ENCODE results near the gene VAV2.
"Not testable (repeated sequence)": the region's sequence is repeated elsewhere in the genome, so short reads cannot be mapped to it uniquely, and the experiment has no call there.

Gene VAV2

DNA sequence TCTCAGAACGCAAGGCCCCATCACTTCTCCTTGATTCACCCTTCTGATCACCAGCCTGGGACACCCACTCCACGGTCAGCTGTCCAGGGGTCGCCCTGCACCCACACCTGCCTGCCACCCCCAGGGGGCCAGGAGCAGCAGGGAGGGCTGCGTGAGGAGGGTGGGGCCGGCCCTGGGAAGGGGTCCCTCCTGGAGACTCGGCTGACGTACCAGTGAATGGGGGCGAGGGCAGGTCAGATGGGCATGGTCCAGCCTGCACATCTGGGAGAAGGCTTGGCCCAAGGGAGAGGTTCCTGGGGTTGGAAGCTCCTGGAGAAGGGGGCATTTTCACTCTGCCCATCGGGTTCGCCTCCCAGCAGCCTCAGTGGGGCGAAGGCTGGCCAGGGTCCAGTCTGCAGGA is 232.2 kb downstream of the VAV2 start:
- DNase-seq = no peak

- no peak for DNase-seq
Observed at GRCh38 chr9:133759146-133759900, 232.8 kb downstream of the VAV2 start.

GRCh38 chr9:133758228-133758627 is 233.9 kb downstream of the VAV2 start:
- DNase-seq = no peak

DNA sequence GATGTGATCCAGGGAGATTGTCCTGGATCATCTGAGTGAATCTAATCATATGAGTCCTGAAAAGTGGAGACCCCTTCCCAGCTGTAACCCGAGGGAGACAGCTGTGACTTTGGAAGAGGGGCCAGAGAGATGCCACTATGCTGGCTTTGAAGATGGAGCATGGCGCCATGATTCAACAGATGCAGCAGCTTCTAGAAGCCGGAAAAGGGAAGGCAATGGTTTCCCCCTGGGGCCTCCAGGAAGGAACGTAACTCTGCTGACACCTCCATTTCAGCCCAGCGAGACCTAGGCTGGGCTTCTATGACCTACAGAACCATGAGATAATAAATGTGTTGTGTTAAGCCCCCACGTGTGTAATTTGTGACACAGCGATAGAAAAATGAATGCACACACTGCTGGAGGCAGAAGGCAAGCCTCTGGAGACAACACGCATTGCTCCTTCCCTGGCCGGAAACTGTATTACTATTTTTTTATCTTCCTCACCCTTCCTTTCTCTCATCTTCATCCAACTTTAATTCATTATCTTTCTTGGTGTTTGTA is 237.4 kb downstream of the VAV2 start:
- no peak for DNase-seq

DNA sequence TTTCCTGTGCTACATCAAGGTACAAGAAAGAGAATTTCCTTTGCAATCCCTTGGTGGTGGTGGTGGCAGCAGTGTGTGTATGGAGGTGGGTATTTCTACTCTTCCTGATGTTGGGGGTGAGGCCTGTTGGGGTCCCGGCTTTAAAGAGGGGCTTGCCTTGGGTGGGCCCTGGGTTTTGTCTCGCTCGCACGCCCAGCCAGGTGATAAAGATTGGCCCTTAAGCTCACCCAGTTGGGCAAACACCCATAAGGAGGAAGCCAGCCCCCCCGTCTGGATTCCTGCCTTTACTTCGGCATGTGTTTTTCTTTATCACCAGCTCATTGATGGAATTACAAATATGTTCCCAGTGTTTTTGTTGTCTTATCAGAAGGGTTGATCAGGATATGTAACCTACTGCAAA is 237.9 kb downstream of the VAV2 start:
- no peak for DNase-seq

DNA sequence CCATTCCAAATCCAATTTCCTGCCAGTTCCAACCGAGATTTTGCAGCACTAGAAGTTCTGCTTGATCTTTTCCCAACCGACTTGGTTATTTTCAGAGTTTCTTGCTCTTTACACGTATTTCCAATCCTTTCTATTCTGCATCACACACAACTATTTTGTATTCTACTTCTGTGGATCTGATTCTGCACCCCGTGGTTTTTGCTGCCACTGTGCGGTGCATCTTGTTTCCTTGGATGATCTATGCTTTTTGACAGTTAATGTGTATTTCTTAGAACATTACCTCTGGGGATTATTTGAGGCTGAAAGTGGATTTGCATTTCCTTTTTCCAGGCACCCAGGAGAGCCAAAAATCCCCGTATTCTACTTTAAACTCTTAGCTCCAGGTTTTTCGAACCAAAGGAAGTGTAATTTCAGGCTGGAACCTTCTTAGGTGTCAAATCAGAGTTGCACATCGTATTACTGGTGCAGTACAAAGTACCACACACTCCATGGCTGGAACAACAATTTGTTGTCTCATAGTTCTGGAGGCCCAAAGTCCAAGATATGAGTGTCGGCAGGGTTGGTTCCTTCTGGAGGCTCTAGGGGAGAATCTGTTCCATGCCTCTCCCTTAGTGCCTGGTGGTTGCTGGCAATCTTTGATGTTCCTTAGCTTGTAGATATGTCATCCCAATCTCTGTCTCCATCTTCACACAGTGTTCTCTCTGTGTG is 239.2 kb downstream of the VAV2 start:
- DNase-seq = no peak

- DNase-seq = no peak
Observed at GRCh38 chr9:133750982-133751649, 241.0 kb downstream of the VAV2 start.

DNA sequence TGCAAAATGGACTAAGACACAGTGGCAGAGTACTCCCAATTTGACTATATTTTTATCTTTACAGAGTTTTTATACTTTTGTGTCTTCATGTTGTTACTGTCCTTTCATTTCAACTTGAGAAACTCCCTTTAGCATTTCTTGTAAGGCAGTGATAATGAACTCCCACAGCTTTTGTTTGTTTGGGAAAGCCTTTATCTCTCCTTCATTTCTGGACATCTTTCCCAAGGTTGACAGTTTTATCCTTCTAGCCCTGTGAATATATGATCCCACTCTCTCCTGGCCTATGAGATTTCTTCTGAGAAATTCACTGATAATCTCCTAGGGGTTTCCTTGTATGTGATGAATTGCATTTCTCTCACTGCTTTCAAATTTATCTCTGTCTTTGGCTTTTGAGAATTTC is 244.8 kb downstream of the VAV2 start:
- DNase-seq = no peak

DNA sequence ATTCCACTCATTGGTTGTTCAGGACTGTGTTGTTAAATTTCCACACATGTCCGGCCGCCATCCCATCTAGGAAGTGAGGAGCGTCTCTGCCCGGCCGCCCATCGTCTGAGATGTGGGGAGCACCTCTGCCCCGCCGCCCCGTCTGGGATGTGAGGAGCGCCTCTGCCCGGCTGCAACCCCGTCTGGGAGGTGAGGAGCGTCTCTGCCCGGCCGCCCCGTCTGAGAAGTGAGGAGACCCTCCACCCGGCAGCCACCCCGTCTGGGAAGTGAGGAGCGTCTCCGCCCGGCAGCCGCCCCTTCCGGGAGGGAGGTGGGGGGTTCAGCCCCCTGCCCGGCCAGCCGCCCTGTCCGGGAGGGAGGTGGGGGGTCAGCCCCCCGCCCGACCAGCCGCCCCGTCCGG is 247.6 kb downstream of the VAV2 start:
- not testable (repeated sequence) for DNase-seq

DNA sequence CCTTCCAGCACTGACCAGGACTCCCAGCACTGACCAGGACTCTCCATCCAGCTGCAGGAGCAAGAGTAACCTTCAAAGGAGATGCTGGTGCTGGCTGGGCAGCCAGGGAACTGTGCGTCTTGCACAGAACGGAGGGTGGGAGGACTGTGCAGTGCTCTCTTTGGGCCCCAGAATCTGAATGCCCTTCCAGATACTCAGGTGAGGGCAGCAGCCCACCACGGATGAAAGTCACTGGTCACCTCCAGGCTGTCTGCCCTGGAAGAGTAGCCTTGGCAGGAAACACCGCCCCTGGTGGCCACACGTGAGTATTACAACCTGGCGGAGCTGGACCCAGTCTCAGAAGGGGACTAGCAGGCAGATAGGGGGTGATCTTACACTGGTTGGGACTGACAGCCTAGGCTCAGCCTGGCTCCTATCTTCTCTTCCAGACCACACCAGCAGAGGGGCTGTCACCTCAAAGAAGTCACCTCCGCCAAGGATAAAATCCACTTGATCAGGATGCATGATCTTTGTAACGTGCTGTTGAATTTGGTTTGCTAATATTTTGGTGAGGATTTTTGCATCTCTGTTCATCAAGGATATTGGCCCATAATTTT is 249.2 kb downstream of the VAV2 start:
- peak; percentile 77 to 83 for DNase-seq

DNA sequence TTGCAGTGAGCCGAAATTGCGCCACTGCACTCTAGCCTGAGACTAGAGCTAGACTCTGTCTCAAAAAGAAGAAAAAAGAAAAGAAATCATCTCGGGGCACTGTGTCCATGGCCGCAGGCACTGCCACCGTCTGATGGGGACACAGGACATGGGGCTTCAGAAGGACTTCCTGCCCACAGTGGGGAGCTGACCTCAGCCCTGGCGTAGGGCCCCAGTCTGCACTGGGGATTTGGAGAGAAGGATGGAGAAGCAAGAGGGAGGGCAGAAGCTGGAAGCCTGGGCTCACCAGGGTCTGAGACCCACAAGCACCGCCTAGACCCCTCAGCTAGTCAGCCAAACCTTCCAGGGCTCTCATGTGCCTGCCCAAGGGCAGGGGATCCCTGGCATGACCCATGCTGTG is 249.9 kb downstream of the VAV2 start:
- no peak for DNase-seq

DNA sequence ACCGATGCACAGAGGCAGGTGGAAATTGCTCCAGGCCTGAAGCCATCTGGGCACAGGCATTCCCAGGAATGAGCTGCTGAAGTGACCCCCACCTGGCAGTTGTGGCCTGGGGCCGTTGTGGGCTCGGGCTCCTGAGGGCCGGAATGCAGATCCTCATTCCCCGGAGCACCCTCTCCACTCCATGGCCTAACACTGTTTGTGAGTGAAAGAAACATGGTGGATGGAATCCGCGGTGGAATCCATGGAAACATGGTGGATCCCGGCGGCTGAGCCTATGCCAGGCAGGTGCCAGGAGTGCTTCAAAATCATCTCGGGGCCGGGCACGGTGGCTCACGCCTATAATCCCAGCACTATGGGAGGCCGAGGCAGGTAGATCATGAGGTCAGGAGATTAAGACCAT is 250.4 kb downstream of the VAV2 start:
- DNase-seq = no peak

GRCh38 chr9:133740911-133741310 is 251.2 kb downstream of the VAV2 start:
- DNase-seq = no peak

GRCh38 chr9:133739408-133740280 is 252.5 kb downstream of the VAV2 start:
- DNase-seq = no peak

DNA sequence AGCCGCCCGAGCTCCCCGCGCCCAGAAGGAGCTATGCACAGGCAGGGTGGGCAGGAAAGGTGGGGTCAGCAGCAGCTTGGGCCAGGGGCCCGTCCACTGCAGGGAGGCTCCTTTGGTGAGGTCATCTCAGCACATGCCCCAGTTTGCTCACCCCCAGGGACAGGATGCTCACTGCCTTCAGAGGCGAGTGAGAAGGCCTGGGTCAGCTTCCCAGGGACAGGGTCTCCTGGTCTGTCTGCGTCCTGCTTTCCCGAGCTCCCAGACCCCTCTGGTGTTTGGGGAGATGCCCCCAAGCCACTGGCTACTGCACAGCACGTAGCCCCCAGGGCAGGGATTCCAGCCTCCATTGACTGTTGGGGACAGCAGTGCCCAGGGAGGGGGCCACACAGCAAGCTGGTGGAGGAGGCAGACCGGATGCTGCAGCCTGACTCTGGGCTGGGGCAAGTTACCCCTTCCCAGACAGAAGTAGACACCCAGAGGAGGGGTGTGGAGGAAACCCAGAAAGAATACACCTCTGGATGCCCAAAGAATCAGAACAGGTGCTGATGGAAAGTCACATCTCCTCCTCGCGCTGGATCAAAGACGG is 253.4 kb downstream of the VAV2 start:
- DNase-seq = no peak

DNA sequence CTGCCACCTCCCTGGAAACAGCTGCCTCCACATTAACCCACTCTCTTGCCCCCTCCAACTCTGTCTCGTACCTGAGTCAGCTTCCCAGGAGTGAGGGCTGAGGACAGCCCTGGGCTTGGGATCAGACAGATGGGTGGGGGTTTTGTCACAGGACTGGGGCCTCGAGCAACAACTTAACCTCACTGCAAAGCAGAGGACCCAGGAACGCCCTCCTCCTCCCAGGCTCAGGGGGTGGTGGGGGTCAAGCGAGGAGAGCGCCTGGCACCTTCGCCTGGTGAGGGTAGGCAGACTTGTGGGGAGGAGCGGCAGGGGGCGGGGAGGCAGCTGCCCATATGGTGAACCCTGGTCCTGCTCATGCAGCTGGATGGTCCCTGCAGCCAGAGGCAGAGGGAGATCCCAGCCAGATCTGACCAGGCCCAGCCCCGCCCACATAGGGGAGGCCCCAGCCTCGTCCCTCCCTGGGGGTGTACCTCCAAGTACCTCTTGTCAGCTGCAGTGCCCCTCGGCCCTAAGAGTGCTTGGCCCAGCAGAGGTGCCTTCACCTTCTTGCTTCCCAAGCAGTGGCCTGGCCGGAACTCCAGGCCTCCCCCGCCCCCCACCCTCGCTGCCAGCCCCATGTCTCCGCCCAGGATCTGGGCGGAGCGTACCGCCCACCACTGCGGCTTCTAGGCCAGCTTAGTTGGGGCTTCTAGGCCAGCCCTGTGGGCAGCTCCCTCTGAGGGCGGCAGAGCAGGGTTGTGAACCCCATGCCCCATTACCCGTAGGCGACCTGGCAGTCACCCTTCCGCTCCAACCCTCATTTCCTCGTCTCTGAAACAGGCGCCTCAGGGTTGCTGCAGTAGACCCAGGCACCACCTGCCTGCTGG is 254.1 kb downstream of the VAV2 start, which contains the start of gene SARDH:
TSS of gene SARDH (minus strand) at position 579 of the 866 bp plus-strand sequence. CDS start 4,179 bp downstream, outside the sequence.
- peak; percentile 56 to 60 for DNase-seq

- DNase-seq = no peak
Observed at GRCh38 chr9:133737071-133737773, 254.9 kb downstream of the VAV2 start.

DNA sequence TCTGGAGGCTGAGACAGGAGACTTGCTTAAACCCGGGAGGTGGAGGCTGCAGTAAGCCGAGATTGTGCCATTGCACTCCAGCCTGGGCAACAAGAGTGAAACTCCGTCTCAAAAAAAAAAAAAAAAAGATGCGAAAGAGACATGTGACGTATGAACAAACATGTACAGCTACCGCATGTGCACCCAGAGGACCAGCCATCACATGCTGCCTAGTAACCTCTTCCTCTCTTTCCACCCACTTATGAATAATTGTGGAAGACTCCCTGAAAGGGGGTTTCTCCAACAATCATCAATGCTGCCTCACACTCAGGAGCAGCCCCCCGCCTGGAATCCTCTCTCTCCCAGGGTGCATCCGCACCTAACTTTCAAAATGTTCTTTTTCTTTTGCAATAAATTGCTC is 256.2 kb downstream of the VAV2 start:
- no peak for DNase-seq

GRCh38 chr9:133735415-133735775 is 256.7 kb downstream of the VAV2 start:
- no peak for DNase-seq

All from activated CD4-positive, alpha-beta T cell treated with anti-CD3 and anti-CD28 coated beads, Interleukin-2, amount 50 U/mL, for 48 hours (primary cell).